Brain microvascular endothelial cell (primary cell): ENCODE measurements around the gene MAPK12.
A peak's percentile ranks its signal among the peaks of the same experiment; 100 is the strongest.

Source experiments
- DNase-seq: peaks from one replicate; pipeline ENCODE4 v3.0.0-alpha.2; 2020
- H3K27ac ChIP-seq: fragments of 250-450 bp; sonication (Bioruptor Pico); 2 replicates; pipeline ENCODE4 v1.5.1; 2020; ENCODE audit warnings: mild to moderate bottlenecking, moderate library complexity
- H3K27me3 ChIP-seq: fragments of 250-450 bp; sonication (Bioruptor Pico); replicated peaks from 2 replicates; pipeline ENCODE4 v1.5.1; 2020; ENCODE audit warnings: mild to moderate bottlenecking
- H3K36me3 ChIP-seq: fragments of 250-450 bp; sonication (Bioruptor Pico); replicated peaks from 2 replicates; pipeline ENCODE4 v1.5.1; 2020; ENCODE audit warnings: mild to moderate bottlenecking
- H3K4me3 ChIP-seq: 2 replicates; pipeline ENCODE4 v1.5.1; 2011; ENCODE audit warnings: low read depth, mild to moderate bottlenecking, control low read depth, low read length, moderate library complexity
- in situ Hi-C: cut with HindIII; loops from 2 replicates; pipeline ENCODE4 v1.10.0; 2017; ENCODE audit warnings: low sequenced_read_pairs, low pct_ligation_motif_present
- TF ChIP-seq, protein P1 (sequence below): IDR thresholded peaks from 2 replicates; pipeline ENCODE4 v1.5.1; 2011; ENCODE audit warnings: low read depth, mild to moderate bottlenecking, moderate library complexity, low read length, control low read depth, inconsistent platforms; ENCODE audit errors: missing control alignments

The MAPK12 gene

DNA sequence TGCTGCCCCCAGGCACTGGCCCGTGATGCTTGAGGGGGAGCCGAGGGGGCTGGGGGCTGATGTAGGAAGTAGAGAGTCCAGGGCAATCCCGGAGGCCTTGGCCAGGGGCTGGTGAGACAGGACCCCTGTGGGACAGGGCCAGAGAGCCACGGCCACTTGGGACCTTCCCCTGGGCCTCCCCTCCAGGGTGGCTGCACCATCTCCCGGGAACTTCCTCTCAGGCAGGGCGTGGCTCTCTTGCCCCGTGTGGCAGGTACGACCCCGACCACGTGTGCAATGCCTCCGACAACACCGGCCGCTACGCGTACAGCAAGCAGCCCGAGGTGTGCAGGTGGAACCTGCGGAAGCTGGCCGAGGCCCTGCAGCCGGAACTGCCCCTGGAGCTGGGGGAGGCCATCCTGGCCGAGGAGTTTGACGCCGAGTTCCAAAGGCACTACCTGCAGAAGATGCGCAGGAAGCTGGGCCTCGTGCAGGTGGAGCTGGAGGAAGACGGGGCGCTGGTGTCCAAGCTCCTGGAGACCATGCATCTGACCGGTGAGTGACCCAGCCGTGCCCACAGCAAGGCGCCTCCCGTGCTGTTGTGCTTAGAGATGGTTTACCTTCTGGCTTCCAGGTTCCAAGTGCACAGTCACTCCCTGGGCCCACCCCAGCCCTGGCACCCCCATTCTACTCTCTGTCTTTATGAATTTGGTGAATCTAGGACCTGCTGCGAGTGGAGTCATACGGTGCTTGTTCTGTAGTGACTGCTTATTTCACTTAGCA lies 50.9 kb downstream of the MAPK12 start:
- in situ Hi-C loops: no loop called here
- no peak overlapping the region for H3K27ac ChIP-seq
- DNase-seq: no peak
- peaks cover 34% of the 10 kb centered on the region for H3K36me3 ChIP-seq
- TF ChIP-seq, protein P1, sequence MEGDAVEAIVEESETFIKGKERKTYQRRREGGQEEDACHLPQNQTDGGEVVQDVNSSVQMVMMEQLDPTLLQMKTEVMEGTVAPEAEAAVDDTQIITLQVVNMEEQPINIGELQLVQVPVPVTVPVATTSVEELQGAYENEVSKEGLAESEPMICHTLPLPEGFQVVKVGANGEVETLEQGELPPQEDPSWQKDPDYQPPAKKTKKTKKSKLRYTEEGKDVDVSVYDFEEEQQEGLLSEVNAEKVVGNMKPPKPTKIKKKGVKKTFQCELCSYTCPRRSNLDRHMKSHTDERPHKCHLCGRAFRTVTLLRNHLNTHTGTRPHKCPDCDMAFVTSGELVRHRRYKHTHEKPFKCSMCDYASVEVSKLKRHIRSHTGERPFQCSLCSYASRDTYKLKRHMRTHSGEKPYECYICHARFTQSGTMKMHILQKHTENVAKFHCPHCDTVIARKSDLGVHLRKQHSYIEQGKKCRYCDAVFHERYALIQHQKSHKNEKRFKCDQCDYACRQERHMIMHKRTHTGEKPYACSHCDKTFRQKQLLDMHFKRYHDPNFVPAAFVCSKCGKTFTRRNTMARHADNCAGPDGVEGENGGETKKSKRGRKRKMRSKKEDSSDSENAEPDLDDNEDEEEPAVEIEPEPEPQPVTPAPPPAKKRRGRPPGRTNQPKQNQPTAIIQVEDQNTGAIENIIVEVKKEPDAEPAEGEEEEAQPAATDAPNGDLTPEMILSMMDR: no peak
- no peak overlapping the region for H3K4me3 ChIP-seq
- no peaks in the 10 kb centered on the region for H3K27me3 ChIP-seq

DNA sequence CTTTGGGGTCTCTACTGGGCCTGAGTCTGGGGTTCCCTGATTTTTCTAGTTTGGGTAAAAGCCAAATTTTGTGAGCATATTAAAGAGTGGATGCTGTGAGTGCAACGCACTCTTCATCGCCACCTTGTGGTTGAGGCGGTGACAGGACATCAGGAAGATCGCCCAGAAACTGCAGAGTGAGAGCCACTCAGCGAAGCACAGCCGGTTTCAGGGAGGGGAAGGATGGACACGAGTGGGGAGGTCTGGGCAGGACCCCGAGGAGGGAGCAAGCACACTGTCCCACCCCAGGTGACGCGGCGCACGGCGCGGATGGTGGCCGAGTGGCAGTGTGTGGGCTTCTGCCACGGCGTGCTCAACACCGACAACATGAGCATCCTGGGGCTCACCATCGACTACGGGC lies 51.6 kb downstream of the MAPK12 start:
- DNase-seq: peak; percentile 55
- TF ChIP-seq, protein P1: peak; percentile 95
- Histone ChIP-seq H3K36me3 (peaks cover 31% of the 10 kb centered on the region), H3K4me3 (no peak overlapping the region), H3K27ac (no peak overlapping the region), H3K27me3 (no peaks in the 10 kb centered on the region)
- in situ Hi-C loops: no loop called here

DNA sequence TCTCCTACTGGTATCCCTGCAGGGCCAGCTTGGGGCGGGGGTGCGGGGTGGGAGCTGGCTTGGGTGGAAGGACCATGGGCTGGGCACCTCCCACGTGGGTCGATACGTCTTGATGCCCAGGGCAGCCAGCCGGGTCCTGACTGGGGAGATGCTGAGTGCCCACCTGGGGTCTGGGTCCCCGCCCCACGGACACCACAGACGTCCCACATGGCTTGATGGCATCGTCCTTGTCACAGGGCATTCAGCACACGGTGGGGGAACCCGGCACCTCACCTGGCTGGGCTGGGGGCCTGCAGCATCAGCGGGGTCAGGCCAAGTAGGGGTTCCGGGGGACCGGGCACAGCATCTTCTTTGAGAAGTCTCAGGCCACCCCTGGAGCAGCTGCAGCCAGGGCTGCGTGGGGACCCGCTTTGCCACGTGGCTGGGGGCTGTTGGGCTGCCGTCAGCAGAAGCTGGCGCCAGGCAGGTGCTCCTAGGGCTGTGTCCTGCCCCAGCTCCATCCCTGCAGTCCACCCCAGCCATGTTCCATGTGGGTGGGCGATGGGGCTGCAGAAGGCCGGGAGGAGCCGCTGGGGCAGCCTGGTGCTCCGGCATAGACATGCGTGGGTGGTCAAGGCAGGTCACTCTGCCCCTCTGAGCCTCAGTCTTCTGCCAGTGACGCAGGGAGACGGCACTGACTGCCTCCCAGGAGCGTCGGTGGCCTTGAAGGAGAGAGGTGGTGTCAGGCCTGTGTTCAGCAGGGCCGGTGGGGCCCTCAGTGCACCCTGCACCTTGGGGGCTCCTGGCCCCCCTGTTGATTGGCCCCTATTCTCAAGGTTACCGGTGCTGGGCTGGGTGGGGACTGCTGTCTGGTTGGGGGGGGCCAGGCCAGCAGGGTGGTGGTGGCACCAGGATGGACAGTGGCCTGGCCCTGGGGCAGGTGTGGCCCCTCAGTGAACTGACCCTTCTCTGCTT lies 52.3 kb downstream of the MAPK12 start:
- no peak for DNase-seq
- TF ChIP-seq, protein P1: no peak
- peaks cover 25% of the 10 kb centered on the region for H3K36me3 ChIP-seq
- H3K27ac ChIP-seq: no peak overlapping the region
- no peaks in the 10 kb centered on the region for H3K27me3 ChIP-seq
- no peak overlapping the region for H3K4me3 ChIP-seq
- in situ Hi-C loops: no loop called here

DNA sequence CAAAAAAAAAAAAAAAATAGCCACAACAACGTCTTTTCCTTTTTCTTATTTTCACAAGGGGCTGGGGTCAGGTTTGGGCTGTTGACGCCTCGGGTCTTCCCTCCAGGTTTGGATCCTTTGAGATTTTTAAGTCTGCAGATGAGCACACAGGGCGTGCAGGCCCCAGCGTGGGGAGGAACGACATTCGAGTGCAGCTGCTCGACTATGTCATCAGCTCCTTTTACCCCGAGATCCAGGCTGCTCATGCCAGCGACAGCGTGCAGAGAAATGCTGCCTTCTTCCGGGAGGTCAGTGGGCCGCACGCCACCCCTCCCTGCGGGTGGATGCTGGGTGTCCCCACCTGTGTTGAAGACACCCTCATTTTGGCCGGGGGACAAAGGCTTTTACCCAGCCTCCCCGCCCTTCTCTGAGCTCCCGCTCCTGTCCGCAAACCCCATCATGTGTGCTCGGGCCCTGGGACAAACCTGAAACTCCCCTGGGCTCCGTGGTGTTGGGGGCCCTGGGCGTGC lies 53.0 kb downstream of the MAPK12 start:
- in situ Hi-C loops: no loop called here
- DNase-seq: no peak
- H3K4me3 ChIP-seq: no peak overlapping the region
- TF ChIP-seq, protein P1: no peak
- H3K27me3 ChIP-seq: no peaks in the 10 kb centered on the region
- H3K27ac ChIP-seq: no peak overlapping the region
- peaks cover 28% of the 10 kb centered on the region for H3K36me3 ChIP-seq

DNA sequence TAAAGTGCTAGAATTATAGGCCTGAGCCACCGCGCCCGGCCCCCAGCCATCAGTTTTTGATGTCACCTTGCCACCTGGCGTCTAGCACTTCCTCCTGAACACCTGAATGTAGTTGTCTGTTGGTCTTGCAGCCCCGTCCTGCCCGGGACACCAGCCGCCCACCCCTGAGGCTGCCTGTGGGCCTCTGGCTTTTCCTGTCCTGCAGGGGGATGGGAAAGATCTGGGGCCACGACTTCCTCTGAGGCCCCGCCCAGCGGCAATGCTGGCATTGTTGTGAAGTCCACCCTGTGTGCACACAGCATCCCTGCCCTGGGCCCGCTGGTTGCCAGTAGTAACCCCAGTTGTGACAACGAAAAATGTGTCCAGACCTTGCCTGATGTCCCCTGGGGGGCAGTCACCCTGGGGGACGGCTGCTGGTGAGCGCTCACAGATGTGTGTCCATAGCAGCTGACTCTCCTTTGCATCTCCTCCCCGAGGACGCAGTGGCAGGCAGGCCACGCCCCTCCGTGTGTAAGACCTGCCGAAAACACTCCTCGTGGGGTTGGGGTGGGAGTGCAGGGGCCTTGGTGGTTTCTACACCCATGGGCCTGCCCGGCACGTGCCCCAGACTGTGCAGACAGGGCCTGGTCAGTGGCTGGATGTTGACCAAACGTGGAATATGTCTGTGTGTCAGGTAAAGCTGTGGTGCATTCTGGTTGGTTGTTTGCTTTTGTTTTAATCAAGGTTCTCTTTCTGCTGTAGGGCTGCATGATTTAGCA lies 53.9 kb downstream of the MAPK12 start:
- in situ Hi-C loops: no loop called here
- no peak for DNase-seq
- Histone ChIP-seq H3K4me3 (no peak overlapping the region), H3K27me3 (no peaks in the 10 kb centered on the region), H3K27ac (no peak overlapping the region), H3K36me3 (peaks cover 25% of the 10 kb centered on the region)
- TF ChIP-seq, protein P1: no peak
